Caki2 (cell line): ENCODE measurements around the gene PECR. TPM values are rescaled to one million over a fixed set of nuclear protein-coding genes. Genes with fewer than 3 reads are reported as not detected.

Experiments used
- total RNA-seq: library from RNA; depleted of rRNA; stranded (reverse); fragments of >200 nt; shearing (Covaris generic); gene quantifications from 2 replicates; pipeline ENCODE4 v1.2.3, GENCODE V29; 2014; ENCODE audit warnings: low replicate concordance; rRNA removed

The PECR gene
- total RNA-seq, 1 experiment from 2014 or later = 50.7 TPM

Other genes starting within 250 kb of the PECR start
- gene MREG, start 68.3 kb downstream of the PECR start, total RNA-seq = 9.7 and 12.0 TPM in 2 replicates
- 5.5 and 8.3 TPM in 2 replicates for gene TMEM169, start 110 bp upstream of the PECR start, total RNA-seq
- gene XRCC5, start 27.5 kb upstream of the PECR start, total RNA-seq = 219 and 224 TPM in 2 replicates